Measurements from ENCODE around the gene LCMT2.

The LCMT2 gene

DNA sequence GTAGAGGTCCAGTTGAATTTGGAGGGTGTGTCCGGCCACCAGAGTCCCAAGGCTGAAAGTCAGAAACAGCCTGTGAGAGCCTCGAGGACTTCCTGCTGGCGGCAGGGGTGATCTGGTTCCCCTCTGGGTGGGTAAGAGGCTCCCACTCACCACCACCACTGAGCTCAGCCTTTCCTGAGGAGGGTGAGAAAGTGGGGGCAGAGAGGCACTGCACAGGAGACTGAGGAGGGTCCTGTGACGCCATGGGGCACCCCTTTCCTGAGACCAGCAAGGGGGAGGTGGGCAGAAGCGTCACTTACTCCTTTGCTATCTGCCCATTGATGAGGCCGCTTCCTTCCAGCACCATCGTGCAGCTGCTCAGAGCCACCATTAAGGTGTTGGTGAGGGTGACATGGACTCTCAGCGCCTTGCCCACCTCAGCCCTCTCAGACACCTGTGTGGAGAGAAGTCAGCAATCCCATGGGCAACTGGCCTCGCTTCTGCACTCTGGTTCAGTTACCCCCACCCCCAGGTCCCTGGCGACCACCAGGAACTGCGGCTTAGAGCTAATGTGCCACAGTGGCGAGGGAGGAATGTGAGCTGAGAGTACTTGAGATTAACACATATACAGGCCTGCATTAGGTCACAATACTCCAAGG lies 53.7 kb downstream of the LCMT2 start:
- no peak for DNase-seq (ENCODE audit: low read depth in 2 of 3, low spot score in 2 of 3)

DNA sequence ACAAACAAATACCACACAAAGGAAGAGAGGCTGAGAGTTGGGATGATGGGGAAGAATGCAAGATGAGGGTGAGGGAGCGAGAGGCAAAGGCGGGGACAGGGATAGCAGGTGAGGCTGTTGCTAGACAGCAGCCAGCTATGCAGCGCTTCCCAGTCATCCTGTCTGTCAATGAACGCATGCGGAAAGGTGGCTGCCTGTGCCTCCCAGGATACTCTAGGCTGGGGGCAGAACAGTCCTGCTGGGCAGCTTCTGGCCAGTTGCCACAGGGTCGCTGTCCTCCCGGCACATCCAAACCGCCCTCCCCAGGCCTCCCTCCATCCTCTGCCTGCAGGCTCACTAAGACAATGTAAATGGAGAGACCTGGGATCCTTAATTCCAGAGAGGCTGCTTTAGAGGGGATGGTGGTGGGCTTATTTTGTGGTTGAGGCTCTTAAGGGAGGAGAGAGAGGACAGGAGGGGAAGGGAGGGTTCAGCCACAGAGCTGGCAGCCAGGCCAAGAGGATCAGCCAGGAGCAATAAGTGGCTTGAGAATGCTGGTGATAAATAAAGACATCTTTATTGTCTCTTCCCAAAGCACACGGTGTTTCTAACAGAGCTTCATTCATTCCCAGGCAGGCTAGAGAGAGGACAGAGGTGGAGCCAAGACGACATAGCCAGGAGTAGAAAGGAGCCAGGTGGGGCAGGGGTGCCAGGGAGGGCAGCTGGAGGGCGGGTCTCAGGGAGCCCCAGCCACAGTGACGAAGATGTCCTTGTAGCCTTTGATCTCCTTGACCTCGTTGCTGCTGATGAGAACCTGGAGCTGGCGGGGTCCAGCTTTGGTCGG lies 54.4 kb downstream of the LCMT2 start:
- no peak for DNase-seq (ENCODE audit: low read depth in 2 of 3, low spot score in 2 of 3)

DNA sequence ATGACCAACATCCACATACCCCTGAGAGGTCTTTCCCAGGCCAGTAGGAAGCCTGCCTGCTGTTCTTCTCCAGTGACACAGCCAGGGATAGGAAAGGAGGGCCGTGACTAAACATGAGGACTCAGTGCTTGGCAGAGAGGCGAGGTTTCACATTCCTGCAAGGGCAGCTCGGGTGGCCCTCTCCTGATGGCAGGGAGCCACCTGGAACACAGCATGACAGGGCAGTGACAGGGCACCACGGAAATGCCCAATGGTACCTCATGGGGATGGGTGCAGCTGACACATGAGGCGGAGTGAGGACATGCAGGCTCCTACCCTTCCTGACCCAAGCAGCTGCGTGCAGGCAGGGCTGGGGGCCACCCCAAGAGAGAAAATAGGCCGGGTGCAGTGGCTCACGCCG lies 56.2 kb downstream of the LCMT2 start:
- DNase-seq (ENCODE audit: low read depth in 2 of 3, low spot score in 2 of 3) = no peak
